Adrenal gland (tissue), 5 donors: ENCODE data around the gene PXMP2.

ENCODE experiments used
- CTCF ChIP-seq, 6 experiments: fragments of 450-650 bp in 4 of 6; fragments of 200-600 bp in 2 of 6; sonication (generic) in 1 of 6; IDR thresholded peaks; 1 replicate in 5 of 6; 2 replicates in 1 of 6; pipeline versions ENCODE4 v1.5.1 to v1.8.0; 2016 to 2021; ENCODE audit warnings: antibody characterized with exemption in 6 of 6, mild to moderate bottlenecking in 2 of 6, moderate library complexity in 1 of 6
- POLR2A ChIP-seq, 2 donors: fragments of 450-650 bp; IDR thresholded peaks; one replicate each; pipeline ENCODE4 v1.6.1; 2017; ENCODE audit warnings: antibody characterized with exemption in 2 of 2, mild to moderate bottlenecking in 2 of 2, moderate library complexity in 1 of 2
- donor health status: DM: no; HTN: no; CAD: no.

- no peak for TF ChIP-seq CTCF (IDR thresholded peaks at IDR 0.05)
- TF ChIP-seq POLR2A (IDR thresholded peaks at IDR 0.05), result no peak
Measured at GRCh38 chr12:132739600-132740312, 52.4 kb downstream of the PXMP2 start.
